ENCODE measurements around the gene TLR6.

Gene TLR6, protein sequence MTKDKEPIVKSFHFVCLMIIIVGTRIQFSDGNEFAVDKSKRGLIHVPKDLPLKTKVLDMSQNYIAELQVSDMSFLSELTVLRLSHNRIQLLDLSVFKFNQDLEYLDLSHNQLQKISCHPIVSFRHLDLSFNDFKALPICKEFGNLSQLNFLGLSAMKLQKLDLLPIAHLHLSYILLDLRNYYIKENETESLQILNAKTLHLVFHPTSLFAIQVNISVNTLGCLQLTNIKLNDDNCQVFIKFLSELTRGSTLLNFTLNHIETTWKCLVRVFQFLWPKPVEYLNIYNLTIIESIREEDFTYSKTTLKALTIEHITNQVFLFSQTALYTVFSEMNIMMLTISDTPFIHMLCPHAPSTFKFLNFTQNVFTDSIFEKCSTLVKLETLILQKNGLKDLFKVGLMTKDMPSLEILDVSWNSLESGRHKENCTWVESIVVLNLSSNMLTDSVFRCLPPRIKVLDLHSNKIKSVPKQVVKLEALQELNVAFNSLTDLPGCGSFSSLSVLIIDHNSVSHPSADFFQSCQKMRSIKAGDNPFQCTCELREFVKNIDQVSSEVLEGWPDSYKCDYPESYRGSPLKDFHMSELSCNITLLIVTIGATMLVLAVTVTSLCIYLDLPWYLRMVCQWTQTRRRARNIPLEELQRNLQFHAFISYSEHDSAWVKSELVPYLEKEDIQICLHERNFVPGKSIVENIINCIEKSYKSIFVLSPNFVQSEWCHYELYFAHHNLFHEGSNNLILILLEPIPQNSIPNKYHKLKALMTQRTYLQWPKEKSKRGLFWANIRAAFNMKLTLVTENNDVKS

DNA sequence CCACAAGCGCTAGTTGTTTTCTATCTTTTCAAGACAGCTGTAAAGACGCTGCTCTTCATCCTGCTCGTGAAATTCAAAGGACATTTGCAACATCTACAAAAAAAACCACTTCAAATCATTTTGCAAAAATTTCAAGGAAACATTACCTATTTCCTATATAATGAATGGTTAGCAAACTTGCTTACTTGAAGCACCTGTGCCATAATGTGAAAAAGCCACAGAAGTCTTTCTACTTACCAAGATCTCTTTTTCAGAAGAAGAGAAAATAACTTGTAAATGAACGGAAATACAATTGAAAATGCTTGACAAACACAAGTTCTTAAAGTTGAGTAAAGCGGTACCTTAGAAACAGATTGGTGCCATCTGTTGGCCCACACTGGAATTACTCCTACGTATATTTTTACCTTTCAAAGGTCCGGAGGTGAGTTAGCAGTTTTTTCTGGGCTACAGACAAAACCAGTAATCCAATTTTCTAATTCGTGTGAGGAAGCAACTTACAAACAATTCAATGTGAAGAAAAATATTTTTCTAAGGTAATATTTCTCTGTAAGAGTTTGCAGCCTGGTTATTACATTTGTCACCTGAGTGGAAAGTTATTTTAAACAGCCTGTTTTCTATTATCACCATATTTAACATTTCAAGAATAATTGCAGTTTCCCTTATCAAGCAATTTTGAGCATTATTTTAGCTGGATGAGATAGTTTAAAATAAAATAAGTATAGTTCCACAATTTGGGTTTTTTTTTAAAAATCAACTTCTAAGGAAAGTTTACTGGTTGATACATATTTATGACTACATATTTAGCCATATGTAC, at the start of gene TLR6:
TSS of gene TLR6 (minus strand) at position 294 of the 814 bp plus-strand sequence. CDS start 27,344 bp downstream, outside the sequence.
- DNase-seq: no peak

- no peak for DNase-seq
These were observed 49.2 kb upstream of the TLR6 start for GRCh38 chr4:38905652-38906385.

DNA sequence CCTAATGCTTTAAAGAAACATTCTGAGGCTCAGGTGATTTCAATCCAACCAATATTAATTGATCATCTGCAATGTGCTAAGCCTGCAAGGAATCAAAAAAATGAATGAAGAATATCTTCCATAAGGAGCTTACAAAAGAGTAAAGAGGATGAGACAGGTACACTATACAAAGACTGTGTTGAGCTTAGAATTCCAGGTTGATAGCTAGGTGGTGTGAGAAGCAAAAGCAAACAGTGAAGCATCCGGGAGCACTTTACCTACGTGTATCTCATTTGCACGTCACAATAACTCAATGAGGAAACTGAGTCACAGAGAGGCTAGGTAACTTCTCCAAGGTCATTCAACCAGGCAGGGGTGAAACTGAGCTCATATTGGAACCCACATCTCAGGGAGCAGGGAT, 48.1 kb upstream of the TLR6 start:
- no peak for DNase-seq

DNA sequence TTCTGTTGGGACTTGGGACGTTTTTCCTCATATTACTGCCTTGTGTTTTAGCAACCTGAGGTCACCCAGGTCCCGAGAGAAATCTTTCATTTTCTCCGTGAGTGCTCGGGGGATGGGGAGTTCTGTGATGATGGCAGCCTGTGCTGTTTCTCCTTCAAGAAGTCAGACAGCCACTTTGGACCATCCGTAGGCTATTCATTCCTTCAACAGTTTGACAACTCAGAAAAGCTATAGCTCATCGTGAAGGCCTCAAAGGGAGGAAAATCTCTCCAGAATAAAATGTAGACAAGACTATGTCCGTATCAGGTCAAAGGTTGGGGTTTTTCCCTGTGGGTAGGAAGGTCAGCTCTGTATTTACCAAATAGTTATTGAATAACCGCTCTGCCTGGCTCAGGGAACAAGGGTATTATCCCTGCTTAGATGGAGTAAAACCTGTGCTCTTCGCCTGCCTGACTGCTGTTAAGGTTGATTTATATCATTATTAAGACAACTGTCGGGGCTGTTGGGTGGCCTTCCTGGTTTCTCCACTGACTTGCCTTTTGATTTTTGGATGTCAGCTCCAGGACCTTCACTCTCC, 47.6 kb upstream of the TLR6 start:
- DNase-seq: no peak

DNA sequence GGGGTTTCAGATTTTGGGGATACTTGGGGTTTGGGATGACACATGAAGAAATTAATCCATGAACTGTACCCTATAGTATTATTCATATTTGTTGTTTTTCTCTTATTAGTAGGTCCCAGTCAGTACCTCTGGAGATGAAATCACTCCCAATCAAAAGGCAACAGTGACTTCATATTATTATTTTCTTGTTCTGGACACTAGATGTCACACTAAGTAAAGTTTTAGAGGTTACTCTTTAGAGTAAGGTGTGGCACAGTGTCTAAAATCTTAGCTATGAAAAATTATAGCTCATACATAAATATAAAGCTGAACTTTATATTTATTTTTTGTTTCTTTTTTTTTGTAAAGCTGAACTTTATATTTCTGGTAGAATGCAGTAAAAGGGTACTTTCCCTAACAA, 46.1 kb upstream of the TLR6 start:
- DNase-seq: no peak

GRCh38 chr4:38902221-38902620, 45.6 kb upstream of the TLR6 start:
- no peak for DNase-seq

- DNase-seq: no peak
These were observed 41.6 kb upstream of the TLR6 start for GRCh38 chr4:38898245-38898644.

DNA sequence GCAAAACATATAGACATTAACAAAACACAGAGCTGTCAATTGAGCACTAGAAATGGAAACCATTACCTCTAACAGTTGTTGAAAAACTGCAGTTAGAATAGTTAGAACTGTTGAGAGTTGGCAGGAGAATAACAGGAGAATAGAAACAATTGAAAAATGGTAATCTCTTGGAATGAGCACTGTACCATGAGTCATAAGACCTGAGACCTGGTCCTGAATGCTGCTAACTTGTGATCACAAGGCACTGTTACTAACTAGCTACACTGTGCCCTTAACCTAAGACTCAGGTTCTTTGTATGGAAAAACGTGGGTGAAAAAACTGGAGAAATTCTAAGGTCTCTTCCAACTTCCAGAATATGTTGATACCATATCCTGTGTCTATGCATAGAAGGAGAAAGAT, 40.3 kb upstream of the TLR6 start:
- no peak for DNase-seq

DNA sequence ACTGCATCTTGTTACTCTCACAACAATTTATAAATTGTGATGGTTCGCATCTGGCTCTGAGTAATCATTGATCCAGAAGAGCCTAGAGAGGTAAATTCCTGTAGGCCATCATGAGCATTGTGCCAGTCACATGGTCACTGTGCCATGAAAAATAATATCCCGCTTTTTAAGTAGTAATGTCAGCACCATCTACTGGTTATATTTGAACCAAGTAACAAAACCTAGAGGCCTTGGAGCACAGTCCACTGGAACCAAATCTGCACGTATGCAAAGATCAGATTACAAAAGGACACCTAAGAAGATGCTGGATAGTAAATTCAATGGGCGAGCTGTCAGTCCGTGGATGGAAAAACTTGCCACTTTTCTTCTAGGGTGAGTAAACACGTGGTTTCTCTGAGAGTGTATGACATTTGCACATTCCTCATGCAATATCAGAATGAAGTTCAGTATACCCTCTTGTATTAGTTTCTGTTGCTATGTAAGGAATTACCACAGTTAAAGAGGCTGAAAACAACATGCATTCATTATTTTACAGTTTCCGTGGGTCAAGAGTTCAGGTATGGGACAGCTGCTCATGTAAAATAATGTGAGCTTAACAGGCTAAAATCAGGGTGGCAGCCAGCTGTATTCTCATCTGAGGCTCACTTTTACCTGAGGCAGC, 37.8 kb upstream of the TLR6 start:
- DNase-seq: no peak

GRCh38 chr4:38891051-38891983, 34.7 kb upstream of the TLR6 start:
- no peak for DNase-seq

DNA sequence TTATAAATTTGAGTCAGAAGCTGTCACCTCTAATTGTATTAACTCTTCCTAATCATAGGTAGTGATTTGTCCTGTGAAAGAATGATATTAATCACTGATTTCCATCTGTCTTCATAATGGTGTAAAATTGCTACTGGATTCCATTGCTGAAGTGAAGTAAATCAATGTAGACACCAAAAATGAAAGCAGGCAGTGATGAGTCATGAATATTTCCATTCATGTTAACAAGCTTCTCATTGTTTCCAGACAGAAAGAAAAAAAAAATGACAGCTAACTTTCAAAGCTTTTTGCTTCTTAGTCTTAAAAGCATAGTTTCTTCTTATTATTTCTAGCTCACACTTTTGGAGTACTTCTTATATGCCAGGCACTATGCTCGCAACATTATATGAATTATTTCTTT, 32.5 kb upstream of the TLR6 start:
- no peak for DNase-seq

DNA sequence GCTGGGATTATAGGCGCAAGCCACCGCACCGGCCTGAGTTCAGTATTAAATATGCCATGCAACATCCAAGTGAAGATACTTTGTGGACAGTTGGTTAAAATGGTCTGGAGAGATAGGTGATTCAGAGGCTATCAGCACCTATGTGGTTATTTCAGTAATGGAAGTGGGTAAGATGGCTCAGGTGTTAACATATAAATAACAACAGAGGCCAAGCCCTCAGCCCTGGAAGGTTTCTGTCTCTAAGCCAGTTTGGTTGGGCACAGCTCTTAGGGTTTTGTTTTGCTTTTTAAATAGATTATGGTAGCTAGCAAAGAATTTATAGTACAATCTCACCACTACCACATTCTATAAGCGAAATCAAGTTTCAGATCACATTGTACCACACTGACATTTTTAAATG, 27.6 kb upstream of the TLR6 start:
- DNase-seq: no peak

DNA sequence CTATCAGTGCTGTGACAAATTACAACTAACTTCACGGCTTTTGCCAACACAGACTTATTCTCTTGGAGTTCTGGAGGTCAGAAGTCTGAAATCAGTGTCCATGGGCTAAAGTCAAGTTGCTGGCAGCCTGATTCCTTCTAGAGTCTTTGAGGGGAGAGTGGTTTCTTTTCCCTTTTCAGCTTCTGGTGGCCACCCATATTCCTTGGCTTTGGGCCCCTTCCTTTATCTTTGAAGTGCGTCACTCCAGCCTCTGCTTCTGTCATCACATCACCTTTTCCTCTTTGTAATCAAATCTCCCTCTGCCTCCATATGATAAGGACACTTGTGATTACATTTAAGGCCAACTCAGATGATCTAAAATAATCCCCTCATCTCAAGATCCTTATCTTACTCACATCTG, 20.0 kb upstream of the TLR6 start:
- DNase-seq: no peak

- no peak for DNase-seq
These were observed 16.8 kb upstream of the TLR6 start for GRCh38 chr4:38873290-38873944.

DNA sequence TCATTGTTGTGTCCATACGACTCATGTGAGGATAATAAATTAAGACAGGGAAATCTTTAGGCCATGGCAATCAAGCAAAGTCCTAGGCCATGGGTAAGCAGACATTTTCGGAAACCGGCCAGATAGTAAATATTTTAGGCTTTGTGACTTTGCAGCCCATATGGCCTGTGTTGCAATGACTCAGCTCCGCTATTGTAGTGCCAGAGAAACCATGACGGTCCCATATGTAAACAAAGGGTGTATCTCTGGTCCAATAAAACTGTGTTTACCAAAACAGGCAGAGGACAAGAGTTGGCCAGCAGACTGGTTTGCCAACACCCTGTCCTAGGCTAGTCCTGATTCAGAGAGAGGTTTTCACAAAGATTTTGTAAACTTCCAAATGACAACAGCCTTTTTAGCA, 16.0 kb upstream of the TLR6 start:
- no peak for DNase-seq

DNA sequence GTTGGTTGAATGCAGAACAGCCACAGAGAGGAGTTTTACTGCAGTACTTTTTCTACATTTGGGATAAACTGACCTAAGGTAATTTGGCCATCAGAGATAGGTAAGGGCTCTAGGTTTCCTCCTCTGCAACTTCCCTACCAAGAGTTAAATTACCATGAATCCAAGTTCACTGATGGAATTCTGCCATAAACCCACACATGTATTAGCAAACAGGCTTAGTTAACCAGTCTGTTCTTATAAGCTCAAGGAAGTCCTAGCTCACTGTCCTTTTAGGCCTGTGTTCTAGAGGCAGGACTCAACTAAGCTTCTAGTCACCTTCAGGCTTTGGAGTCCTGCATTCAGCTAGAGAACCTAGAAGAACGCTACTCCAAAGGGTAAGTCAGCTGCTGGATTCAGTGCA, 15.0 kb upstream of the TLR6 start:
- no peak for DNase-seq

- DNase-seq: no peak
These were observed 13.6 kb upstream of the TLR6 start for GRCh38 chr4:38870098-38870808.

DNA sequence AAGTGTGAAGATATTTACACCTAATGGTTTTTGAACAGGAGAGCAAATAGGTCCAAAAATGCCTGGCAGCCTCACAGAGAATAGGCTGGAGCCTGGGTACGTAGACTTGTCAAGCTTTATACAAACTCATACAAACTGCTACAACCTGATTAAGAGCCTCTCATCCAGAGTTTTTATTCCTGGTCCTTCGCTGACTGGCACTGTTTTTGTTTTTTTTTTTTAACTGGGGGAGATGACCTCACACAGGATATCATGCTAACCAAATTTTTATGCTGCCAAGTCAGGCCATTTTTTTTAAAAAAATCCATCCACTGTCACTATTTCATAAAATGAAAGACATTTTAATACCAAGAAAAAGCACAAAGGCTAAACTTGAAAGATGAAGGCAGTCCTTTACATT, 12.9 kb upstream of the TLR6 start:
- no peak for DNase-seq
